DND-41 (cell line): ENCODE data around the gene RIOX2.

Experiments
- EZH2 ChIP-seq: IDR thresholded peaks from 3 replicates; pipeline ENCODE4 v1.6.1; 2012; ENCODE audit warnings: borderline replicate concordance, low read depth, mild to moderate bottlenecking, moderate library complexity, low read length, inconsistent platforms; ENCODE audit not compliant: severe bottlenecking
- TF ChIP-seq, protein P1 (sequence below): IDR thresholded peaks from 2 replicates; pipeline ENCODE4 v1.5.1; 2012; ENCODE audit warnings: borderline replicate concordance, low read length, moderate library complexity, mild to moderate bottlenecking; ENCODE audit not compliant: poor library complexity, severe bottlenecking; ENCODE audit errors: extremely low read depth

DNA sequence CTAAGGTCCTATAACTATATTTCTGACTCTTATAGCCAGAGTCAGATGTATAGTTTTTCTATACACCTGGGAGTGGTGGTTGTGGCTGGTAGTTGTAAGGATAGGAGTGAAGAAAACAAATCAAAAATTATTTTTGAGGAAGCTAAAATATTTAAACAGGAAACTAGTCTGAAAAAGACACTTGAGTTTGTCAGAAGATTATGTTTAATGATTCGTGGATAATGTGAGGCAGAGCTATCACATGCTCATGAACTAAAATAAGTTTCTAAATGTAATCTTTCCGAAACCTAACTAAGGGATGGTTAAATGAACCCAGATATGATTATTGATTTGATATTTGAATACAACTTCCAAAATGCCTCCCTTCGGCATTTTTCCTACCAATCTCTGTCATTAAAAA lies 32.5 kb upstream of the RIOX2 start:
- TF ChIP-seq, protein P1, sequence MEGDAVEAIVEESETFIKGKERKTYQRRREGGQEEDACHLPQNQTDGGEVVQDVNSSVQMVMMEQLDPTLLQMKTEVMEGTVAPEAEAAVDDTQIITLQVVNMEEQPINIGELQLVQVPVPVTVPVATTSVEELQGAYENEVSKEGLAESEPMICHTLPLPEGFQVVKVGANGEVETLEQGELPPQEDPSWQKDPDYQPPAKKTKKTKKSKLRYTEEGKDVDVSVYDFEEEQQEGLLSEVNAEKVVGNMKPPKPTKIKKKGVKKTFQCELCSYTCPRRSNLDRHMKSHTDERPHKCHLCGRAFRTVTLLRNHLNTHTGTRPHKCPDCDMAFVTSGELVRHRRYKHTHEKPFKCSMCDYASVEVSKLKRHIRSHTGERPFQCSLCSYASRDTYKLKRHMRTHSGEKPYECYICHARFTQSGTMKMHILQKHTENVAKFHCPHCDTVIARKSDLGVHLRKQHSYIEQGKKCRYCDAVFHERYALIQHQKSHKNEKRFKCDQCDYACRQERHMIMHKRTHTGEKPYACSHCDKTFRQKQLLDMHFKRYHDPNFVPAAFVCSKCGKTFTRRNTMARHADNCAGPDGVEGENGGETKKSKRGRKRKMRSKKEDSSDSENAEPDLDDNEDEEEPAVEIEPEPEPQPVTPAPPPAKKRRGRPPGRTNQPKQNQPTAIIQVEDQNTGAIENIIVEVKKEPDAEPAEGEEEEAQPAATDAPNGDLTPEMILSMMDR = no peak
- no peak for TF ChIP-seq EZH2
